Gastrocnemius medialis (tissue), 4 donors: ENCODE measurements around the gene ZNF611. TPM values are rescaled to one million over a fixed set of nuclear protein-coding genes. Genes with fewer than 3 reads are reported as not detected.
"Not testable (repeated sequence)": the region's sequence is repeated elsewhere in the genome, so short reads cannot be mapped to it uniquely, and the experiment has no call there.

Experiments used
- ATAC-seq, 2 donors: fragments of 150-250 bp; one replicate each; pipeline ENCODE4 v1.9.1; 2016
- DNase-seq, 2 donors: peaks; one replicate each; pipeline ENCODE4 v3.0.0-alpha.2; 2019
- H3K27ac ChIP-seq, 4 donors: fragments of 200-600 bp; sonication (generic); 1 replicate in 1 of 4; 2 replicates in 3 of 4; pipeline ENCODE4 v1.5.1; 2016 to 2018; ENCODE audit warnings: mild to moderate bottlenecking in 2 of 4, moderate library complexity in 1 of 4
- H3K27me3 ChIP-seq, 3 donors: fragments of 200-600 bp; sonication (generic) in 2 of 3; 1 replicate in 1 of 3; 2 replicates in 2 of 3; pipeline versions ENCODE4 v1.5.1 to v1.6.0; 2016 to 2019; ENCODE audit warnings: mild to moderate bottlenecking in 1 of 3, moderate library complexity in 1 of 3
- H3K36me3 ChIP-seq, 2 donors: fragments of 200-600 bp; sonication (generic) in 1 of 2; one replicate each; pipeline ENCODE4 v1.5.1; 2017 to 2018
- H3K4me1 ChIP-seq, 2 donors: fragments of 200-600 bp; sonication (generic) in 1 of 2; one replicate each; pipeline ENCODE4 v1.5.1; 2016 to 2017; ENCODE audit warnings: mild to moderate bottlenecking in 2 of 2
- H3K4me3 ChIP-seq, 4 donors: fragments of 200-600 bp; sonication (generic) in 3 of 4; 1 replicate in 1 of 4; 2 replicates in 3 of 4; pipeline ENCODE4 v1.5.1; 2016 to 2019; ENCODE audit warnings: mild to moderate bottlenecking in 2 of 4
- H3K9me3 ChIP-seq, 3 donors: fragments of 200-600 bp; sonication (generic) in 2 of 3; 1 replicate in 1 of 3; 2 replicates in 2 of 3; pipeline ENCODE4 v1.5.1; 2016 to 2019
- POLR2A ChIP-seq, 2 donors: fragments of 450-650 bp; IDR thresholded peaks; one replicate each; pipeline ENCODE4 v1.6.1; 2017; ENCODE audit warnings: antibody characterized with exemption in 2 of 2, mild to moderate bottlenecking in 2 of 2, moderate library complexity in 2 of 2
- in situ Hi-C, 4 donors: fragments of 200-750 bp; cut with MboI; loops; one replicate each; pipeline versions ENCODE4 v1.15.0 to v1.8.0; 2017; ENCODE audit warnings: low sequenced_read_pairs in 4 of 4
- intact Hi-C: fragments of 100-400 bp; cut with DNase I; formaldehyde crosslinking; loops from one replicate; pipeline ENCODE4 v1.15.1; 2023; ENCODE audit warnings: low total_unique reads
- total RNA-seq, 4 donors: library from RNA; depleted of rRNA; stranded (reverse); fragments of >200 nt; gene quantifications; one replicate each; pipeline versions ENCODE4 v1.1.0 to v1.2.3, GENCODE V29; 2016
- TF ChIP-seq, protein P1 (sequence below), 5 experiments: fragments of 450-650 bp in 3 of 5; fragments of 200-600 bp in 2 of 5; sonication (generic) in 2 of 5; IDR thresholded peaks in 4 of 5; conservative IDR thresholded peaks in 1 of 5; 1 replicate in 4 of 5; 2 replicates in 1 of 5; pipeline ENCODE4 v1.5.1; 2016 to 2019; ENCODE audit warnings: antibody characterized with exemption in 5 of 5, mild to moderate bottlenecking in 3 of 5, moderate library complexity in 3 of 5

ZNF611 gene
- total RNA-seq, 4 donors from 2014 or later, result 1.7 to 4.0 (median 2.5) TPM

DNA sequence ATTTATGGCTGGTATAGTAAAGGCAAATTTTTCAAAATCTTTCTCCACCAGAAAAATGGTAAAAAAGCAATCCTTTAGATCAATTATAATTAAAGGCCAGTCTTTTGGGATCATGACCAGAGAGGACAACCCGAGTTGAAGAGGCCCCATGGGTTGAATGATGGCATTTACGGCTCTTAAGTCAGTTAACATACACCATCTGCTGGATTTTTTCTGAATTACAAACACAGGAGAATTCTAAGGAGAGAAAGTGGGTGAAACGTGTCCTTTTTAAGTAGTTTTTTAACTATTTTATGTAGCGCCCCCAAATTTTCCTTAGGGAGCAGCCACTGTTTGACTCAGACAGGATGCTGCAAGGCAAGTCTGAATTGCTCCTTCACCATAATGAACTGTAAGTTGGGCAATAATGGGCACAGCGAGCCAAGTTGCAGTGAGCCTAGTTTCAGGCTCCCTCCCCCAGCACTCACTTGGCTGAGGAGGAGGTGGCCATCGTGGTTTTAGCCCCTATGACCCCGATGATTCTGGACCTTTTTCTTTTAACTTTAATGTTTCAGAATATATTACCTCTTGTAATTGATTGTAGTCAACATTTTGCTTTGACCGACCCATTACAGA lies 13.6 kb upstream of the ZNF611 start:
- TF ChIP-seq, protein P1, sequence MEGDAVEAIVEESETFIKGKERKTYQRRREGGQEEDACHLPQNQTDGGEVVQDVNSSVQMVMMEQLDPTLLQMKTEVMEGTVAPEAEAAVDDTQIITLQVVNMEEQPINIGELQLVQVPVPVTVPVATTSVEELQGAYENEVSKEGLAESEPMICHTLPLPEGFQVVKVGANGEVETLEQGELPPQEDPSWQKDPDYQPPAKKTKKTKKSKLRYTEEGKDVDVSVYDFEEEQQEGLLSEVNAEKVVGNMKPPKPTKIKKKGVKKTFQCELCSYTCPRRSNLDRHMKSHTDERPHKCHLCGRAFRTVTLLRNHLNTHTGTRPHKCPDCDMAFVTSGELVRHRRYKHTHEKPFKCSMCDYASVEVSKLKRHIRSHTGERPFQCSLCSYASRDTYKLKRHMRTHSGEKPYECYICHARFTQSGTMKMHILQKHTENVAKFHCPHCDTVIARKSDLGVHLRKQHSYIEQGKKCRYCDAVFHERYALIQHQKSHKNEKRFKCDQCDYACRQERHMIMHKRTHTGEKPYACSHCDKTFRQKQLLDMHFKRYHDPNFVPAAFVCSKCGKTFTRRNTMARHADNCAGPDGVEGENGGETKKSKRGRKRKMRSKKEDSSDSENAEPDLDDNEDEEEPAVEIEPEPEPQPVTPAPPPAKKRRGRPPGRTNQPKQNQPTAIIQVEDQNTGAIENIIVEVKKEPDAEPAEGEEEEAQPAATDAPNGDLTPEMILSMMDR (IDR thresholded peaks at IDR 0.05 in 4 of 5, conservative IDR thresholded peaks at IDR 0.05 in 1 of 5), result peak in 4 of 5 experiments; percentile 30 to 45 (median 42)
- no peak for TF ChIP-seq POLR2A (IDR thresholded peaks at IDR 0.05)
- no peak for ATAC-seq
- no peaks in the 10 kb centered on the region for H3K27me3 ChIP-seq
- in situ Hi-C loops, result loop anchor here in 2 of 4 donors (25.0 kb wide), 1 partner anchor 486 kb away; the partner anchor contains the start of gene ZNF766 (in 2 of the 2)
- no peak overlapping the region for H3K4me3 ChIP-seq
- peak in 1 of 2 donors; percentile 12 for DNase-seq
- H3K4me1 ChIP-seq, result no peaks in the 10 kb centered on the region
- no peaks in the 10 kb centered on the region for H3K9me3 ChIP-seq
- no peak overlapping the region for H3K27ac ChIP-seq
- H3K36me3 ChIP-seq, result no peaks in the 10 kb centered on the region
- intact Hi-C loops, result no loop called here

DNA sequence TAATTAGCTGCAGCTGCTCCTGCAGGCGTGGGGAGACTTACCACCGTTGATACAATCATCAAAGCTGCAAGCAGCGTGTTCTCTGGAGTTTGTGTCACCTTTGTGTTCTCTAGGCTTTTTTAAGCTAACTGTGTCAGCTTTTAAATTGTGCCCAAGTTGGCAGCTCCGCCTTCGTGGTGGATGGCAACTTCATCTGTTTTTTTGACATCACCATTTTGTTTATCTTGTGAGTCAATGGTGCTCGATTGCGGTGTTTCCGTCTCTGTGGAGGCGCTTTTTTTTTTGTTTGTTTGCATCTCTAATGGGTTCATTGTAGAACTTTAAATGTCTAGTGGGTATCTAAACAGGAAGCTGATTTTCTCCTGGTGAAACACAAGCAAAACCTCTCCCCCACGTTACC lies 11.1 kb upstream of the ZNF611 start:
- in situ Hi-C loops, result loop anchor here in 2 of 4 donors (25.0 kb wide), 1 partner anchor 484 kb away; the partner anchor contains the start of gene ZNF766 (in 2 of the 2)
- H3K9me3 ChIP-seq, DNase-seq, H3K4me3 ChIP-seq, H3K27ac ChIP-seq, ATAC-seq, H3K36me3 ChIP-seq, intact Hi-C loops, H3K4me1 ChIP-seq, H3K27me3 ChIP-seq: not testable (repeated sequence)

DNA sequence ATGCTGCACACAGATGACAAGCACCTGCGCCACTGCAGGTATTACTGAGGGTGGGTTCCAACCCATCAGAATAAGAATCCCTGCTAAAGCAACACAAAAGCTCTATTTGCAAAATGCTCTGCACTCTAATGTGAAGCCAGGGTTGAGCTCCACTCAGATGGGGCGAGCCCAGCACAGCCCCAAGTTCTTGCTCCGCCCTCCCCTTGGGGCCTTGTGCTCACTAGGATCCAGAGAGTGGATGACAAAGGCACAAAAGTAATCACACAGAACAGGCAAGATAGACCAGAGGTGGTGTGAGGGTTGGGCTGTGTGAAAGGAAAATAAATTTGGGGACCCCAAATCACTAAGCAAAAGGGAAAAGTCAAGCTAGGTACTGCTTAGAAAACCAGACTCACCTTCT lies 8.2 kb upstream of the ZNF611 start:
- no peaks in the 10 kb centered on the region for H3K36me3 ChIP-seq
- DNase-seq (no peak), ATAC-seq (no peak)
- in situ Hi-C loops (loop anchor here in 2 of 4 donors (25.0 kb wide), 1 partner anchor 481 kb away; the partner anchor contains the start of gene ZNF766 (in 2 of the 2)), intact Hi-C loops (no loop called here)
- H3K27me3 ChIP-seq, result peaks cover 0 to 3% (median 0%) of the 10 kb centered on the region in 3 donors
- H3K4me3 ChIP-seq, result no peak overlapping the region
- no peaks in the 10 kb centered on the region for H3K4me1 ChIP-seq
- no peaks in the 10 kb centered on the region for H3K9me3 ChIP-seq
- no peak overlapping the region for H3K27ac ChIP-seq
- TF ChIP-seq, protein P1 (IDR thresholded peaks at IDR 0.05 in 4 of 5, conservative IDR thresholded peaks at IDR 0.05 in 1 of 5), result no peak
- TF ChIP-seq POLR2A (IDR thresholded peaks at IDR 0.05), result no peak

DNA sequence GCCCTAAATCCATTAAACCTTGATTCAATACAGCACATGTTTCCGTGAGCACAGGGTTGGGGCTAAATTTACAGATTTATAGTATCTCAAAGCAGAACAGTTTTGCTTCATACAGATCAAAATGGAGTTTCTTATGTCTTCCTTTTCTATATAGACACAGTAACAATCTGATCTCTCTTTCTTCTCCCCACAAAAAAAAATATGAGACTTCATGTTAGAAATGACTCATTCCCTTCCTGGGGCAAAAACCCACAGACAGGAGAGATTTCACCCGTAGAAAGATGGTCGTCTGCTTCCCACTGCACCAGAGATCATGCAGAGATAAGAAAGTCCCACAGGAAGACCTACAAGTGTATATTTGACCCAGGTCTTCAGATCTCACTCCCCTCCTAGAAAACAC lies 7.7 kb upstream of the ZNF611 start:
- in situ Hi-C loops (loop anchor here in 2 of 4 donors (25.0 kb wide), 1 partner anchor 480 kb away; the partner anchor contains the start of gene ZNF766 (in 2 of the 2)), intact Hi-C loops (no loop called here)
- no peak overlapping the region for H3K4me3 ChIP-seq
- DNase-seq, result no peak
- ATAC-seq, result no peak
- H3K36me3 ChIP-seq, result no peaks in the 10 kb centered on the region
- H3K27ac ChIP-seq, result no peak overlapping the region
- TF ChIP-seq, protein P1 (IDR thresholded peaks at IDR 0.05 in 4 of 5, conservative IDR thresholded peaks at IDR 0.05 in 1 of 5), result no peak
- no peak for TF ChIP-seq POLR2A (IDR thresholded peaks at IDR 0.05)
- H3K27me3 ChIP-seq, result peaks cover 0 to 3% (median 0%) of the 10 kb centered on the region in 3 donors
- H3K9me3 ChIP-seq, result no peaks in the 10 kb centered on the region
- no peaks in the 10 kb centered on the region for H3K4me1 ChIP-seq

DNA sequence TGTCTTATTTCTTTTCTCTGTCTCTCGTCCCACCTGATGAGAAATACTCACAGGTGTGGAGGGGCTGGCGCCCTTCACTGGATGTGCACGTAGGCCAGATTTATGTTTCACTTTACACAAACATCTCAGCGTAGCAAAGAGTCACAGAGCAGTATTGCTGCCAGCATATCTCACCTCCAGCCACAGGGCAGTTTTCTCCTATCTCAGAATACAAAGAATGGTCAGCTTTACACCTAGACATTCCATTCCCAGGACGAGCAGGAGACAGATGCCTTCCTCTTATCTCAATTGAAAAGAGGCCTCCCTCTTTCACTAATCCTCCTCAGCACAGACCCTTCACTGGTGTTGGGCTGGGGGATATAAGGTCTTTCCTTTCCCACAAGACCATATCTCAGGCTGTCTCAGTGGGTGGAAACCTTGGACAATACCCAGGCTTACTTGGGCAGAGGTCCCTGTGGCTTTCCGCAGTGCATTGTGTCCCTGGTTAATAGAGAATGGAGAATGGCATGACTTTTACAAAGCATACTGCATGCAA lies 7.2 kb upstream of the ZNF611 start:
- no peak for TF ChIP-seq POLR2A (IDR thresholded peaks at IDR 0.05)
- TF ChIP-seq, protein P1 (IDR thresholded peaks at IDR 0.05 in 4 of 5, conservative IDR thresholded peaks at IDR 0.05 in 1 of 5), result no peak
- H3K27ac ChIP-seq, result no peak overlapping the region
- peaks cover 0 to 3% (median 0%) of the 10 kb centered on the region in 3 donors for H3K27me3 ChIP-seq
- in situ Hi-C loops (loop anchor here in 2 of 4 donors (25.0 kb wide), 1 partner anchor 480 kb away; the partner anchor contains the start of gene ZNF766 (in 2 of the 2)), intact Hi-C loops (no loop called here)
- no peaks in the 10 kb centered on the region for H3K9me3 ChIP-seq
- ATAC-seq (no peak), DNase-seq (no peak)
- no peak overlapping the region for H3K4me3 ChIP-seq
- no peaks in the 10 kb centered on the region for H3K4me1 ChIP-seq
- H3K36me3 ChIP-seq, result no peaks in the 10 kb centered on the region

DNA sequence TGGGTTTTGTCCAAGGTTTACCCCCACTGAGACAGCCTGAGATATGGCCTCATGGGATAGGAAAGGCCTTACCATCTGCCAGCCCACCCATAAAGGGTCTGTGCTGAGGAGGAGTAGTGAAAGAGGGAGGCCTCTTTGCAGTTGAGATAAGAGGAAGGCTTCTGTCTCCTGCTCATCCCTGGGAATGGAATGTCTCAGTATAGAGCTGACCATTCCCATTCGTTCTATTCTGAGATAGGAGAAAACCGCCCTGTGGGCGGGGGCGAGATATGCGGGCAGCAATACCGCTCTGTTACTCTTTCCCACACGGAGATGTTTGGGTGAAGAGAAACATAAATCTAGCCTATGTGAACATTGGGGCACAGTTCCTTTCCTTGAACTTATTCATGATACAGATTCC lies 6.5 kb upstream of the ZNF611 start:
- H3K9me3 ChIP-seq, H3K4me3 ChIP-seq, DNase-seq, H3K27me3 ChIP-seq, H3K27ac ChIP-seq, H3K4me1 ChIP-seq, ATAC-seq, H3K36me3 ChIP-seq, intact Hi-C loops: not testable (repeated sequence)
- in situ Hi-C loops, result loop anchor here in 2 of 4 donors (25.0 kb wide), 1 partner anchor 479 kb away; the partner anchor contains the start of gene ZNF766 (in 2 of the 2)
